ENCODE measurements around the gene COL9A3. TPM values are rescaled to one million over a fixed set of nuclear protein-coding genes. Genes with fewer than 3 reads are reported as not detected.

COL9A3 gene
- total and polyA plus RNA-seq, 8 donors = 1.7 to 183 (median 9.5) TPM

GRCh38 chr20:62795023-62795761 lies 21.7 kb upstream of the COL9A3 start:
- Histone ChIP-seq H3K9me3 (no peaks in the 10 kb centered on the region), H3K27ac (peak overlapping the region; percentile 61 to 89 (median 80)), H3K36me3 (peaks cover 0 to 12% (median 4%) of the 10 kb centered on the region in 3 donors), H3K4me1 (peaks cover 0 to 9% (median 5%) of the 10 kb centered on the region in 3 donors), H3K27me3 (no peaks in the 10 kb centered on the region), H3K4me3 (peak overlapping the region; percentile 31 to 67 (median 58))
- 1% methylated on average over 66 to 68 of the region's 68 CpGs for WGBS, 2 donors
- TF ChIP-seq CTCF (IDR thresholded peaks at IDR 0.05) = no peak
- intact Hi-C loops (cut with DNase I) = no loop called here
- peak in 4 of 6 donors; percentile 42 to 77 (median 56) for DNase-seq
- no peak for FAIRE-seq
- ATAC-seq = peak; percentile 1 to 14 (median 4)

DNA sequence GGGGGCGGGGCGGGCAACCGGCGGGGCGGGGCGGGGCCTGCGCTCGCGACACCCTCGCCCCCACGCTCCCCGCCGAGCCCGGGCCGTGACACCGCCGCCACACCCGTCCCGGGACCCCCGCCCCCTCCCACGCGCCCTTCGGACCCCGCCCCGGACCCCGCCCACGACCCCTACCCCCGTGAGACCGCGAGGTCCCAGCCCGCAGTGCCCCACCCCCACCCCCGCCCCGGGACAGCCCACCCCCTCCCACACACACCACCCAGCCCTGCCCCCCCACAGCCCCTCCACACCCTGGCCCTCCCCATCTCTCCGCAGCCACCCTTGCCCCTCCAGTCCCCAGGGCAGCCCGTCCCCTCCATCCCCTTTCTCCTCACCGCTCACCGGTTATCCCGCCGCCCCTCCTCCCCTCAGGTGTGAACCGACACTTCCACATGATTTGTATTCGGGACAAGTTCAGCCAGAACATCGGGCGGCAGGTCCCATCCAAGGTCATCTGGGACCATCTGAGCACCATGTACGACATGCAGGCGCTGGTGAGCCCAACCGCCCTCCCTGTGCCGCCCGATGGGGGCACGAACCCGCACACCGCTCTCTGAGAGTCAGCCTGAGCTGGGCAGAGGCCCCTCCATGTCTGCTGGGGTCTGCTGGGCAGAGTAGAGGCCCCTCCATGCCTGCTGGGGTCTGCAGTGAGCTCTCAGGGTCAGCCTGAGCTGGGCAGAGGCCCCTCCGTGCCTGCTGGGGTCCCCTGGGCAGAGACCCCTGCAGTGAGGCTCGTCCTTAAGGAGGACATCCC lies 20.0 kb upstream of the COL9A3 start:
- ATAC-seq = no peak
- Histone ChIP-seq H3K9me3 (no peaks in the 10 kb centered on the region), H3K4me1 (peaks cover 0 to 9% (median 5%) of the 10 kb centered on the region in 3 donors), H3K36me3 (peaks cover 0 to 15% (median 4%) of the 10 kb centered on the region in 3 donors), H3K27ac (peak overlapping the region in 3 of 4 donors; percentile 60 to 89 (median 75)), H3K27me3 (no peaks in the 10 kb centered on the region), H3K4me3 (peak overlapping the region; percentile 48 to 67 (median 65))
- no peak for TF ChIP-seq CTCF (IDR thresholded peaks at IDR 0.05)
- FAIRE-seq = no peak
- WGBS, 2 donors = 11 to 31% methylated on average over 18 to 51 of the region's 53 CpGs
- DNase-seq = peak in 4 of 6 donors; percentile 39 to 81 (median 52)
- intact Hi-C loops (cut with DNase I) = no loop called here

DNA sequence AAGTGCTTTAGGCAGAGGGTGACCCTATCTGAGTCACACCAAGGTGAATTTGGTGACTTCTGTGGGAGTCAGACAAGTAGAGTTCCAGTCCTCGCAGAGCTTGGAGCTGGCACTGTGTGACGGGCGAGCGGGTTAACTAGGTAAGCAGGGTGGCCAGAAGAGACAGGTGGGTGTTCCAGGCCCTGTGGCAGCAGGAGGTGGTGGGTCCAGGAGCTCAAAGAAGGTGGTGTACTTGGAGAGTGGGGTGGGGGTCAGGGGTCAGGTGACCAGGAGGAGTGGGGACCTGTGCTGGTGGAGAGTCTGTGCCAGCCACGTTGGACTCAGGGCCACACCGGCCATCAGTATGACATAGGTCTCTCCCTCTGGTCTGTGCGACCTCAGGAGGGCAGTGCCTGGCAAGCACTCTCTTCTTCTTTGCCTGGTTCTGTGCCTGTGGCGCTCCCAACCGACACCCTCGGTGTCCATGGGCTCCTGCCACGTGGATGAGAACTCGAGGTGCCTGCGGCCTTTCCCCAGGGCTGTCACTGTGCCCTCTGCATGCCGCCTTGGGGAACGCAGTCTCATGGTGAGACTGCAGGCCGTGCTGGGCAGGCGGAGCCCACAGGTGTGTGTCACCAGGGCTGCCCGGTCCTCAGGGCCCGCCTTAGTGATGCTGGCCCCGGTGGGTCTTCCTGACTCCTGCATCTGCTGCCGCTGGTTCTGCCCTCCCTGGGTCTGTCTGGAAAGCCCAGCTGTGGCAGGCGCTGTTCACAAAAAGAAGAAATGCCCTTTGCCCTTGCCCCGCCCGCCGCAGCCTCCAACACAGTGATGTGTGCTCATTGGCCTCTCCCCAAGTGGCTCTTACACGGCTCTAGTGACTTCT lies 18.9 kb upstream of the COL9A3 start:
- WGBS, 2 donors = 83 to 87% methylated on average over 25 to 26 of the region's 26 CpGs
- FAIRE-seq (no peak), DNase-seq (peak in 1 of 6 donors; percentile 33), ATAC-seq (no peak)
- Histone ChIP-seq H3K9me3 (no peaks in the 10 kb centered on the region), H3K4me3 (no peak overlapping the region), H3K27ac (no peak overlapping the region), H3K36me3 (peaks cover 0 to 15% (median 4%) of the 10 kb centered on the region in 3 donors), H3K4me1 (peaks cover 0 to 9% (median 5%) of the 10 kb centered on the region in 3 donors), H3K27me3 (no peaks in the 10 kb centered on the region)
- TF ChIP-seq CTCF (IDR thresholded peaks at IDR 0.05) = no peak
- intact Hi-C loops (cut with DNase I) = no loop called here

- DNase-seq = peak in 1 of 6 donors; percentile 24
- no peak for FAIRE-seq
These were observed 17.8 kb upstream of the COL9A3 start for GRCh38 chr20:62799036-62799435.

More at GRCh38 chr20:62799036-62799435, 17.8 kb upstream of the COL9A3 start:
- 94% methylated on average over 8 of the region's 8 CpGs for WGBS, 2 donors
- H3K4me1 ChIP-seq = peaks cover 0 to 6% (median 0%) of the 10 kb centered on the region in 3 donors
- TF ChIP-seq CTCF (IDR thresholded peaks at IDR 0.05) = no peak
- H3K36me3 ChIP-seq = peaks cover 0 to 15% (median 4%) of the 10 kb centered on the region in 3 donors
- ATAC-seq = no peak
- H3K9me3 ChIP-seq = no peaks in the 10 kb centered on the region
- H3K27me3 ChIP-seq = no peaks in the 10 kb centered on the region
- H3K27ac ChIP-seq = no peak overlapping the region
- H3K4me3 ChIP-seq = no peak overlapping the region
- intact Hi-C loops (cut with DNase I) = no loop called here

Measured in pancreas (tissue), 10 donors.